ENCODE measurements around the gene CDC40. TPM values are rescaled to one million over a fixed set of nuclear protein-coding genes. Genes with fewer than 3 reads are reported as not detected.

Gene CDC40
- total and polyA plus RNA-seq, 7 donors = 8.5 to 27.7 (median 13.9) TPM

DNA sequence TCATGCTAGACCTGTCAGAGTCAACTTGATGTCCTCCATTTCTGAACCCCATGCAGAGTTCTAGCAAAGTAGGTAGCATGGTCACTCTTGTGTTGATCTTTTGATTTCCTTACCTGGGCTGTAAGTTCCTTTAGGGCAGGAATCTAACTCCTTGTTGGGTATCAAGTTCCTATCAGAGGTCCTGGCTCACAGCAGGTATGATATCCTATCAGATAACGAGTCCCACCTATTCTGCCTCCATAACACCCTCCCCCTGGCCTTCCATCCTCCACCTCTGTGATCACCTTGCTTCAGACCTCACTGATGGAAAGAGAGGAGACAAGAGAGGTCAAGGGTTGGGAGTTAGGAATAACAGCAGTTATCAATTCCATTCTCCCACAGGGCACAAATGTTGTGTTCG lies 76.1 kb downstream of the CDC40 start:
- no peaks in the 10 kb centered on the region for H3K36me3 ChIP-seq (ENCODE audit: insufficient read depth in 1 of 2, low read depth in 1 of 2)
- TF ChIP-seq, protein P1, sequence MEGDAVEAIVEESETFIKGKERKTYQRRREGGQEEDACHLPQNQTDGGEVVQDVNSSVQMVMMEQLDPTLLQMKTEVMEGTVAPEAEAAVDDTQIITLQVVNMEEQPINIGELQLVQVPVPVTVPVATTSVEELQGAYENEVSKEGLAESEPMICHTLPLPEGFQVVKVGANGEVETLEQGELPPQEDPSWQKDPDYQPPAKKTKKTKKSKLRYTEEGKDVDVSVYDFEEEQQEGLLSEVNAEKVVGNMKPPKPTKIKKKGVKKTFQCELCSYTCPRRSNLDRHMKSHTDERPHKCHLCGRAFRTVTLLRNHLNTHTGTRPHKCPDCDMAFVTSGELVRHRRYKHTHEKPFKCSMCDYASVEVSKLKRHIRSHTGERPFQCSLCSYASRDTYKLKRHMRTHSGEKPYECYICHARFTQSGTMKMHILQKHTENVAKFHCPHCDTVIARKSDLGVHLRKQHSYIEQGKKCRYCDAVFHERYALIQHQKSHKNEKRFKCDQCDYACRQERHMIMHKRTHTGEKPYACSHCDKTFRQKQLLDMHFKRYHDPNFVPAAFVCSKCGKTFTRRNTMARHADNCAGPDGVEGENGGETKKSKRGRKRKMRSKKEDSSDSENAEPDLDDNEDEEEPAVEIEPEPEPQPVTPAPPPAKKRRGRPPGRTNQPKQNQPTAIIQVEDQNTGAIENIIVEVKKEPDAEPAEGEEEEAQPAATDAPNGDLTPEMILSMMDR (IDR thresholded peaks at IDR 0.05) = no peak
- no peaks in the 10 kb centered on the region for H3K27me3 ChIP-seq (ENCODE audit: insufficient read depth in 3 of 3, low read length in 2 of 3)
- H3K4me1 ChIP-seq = no peaks in the 10 kb centered on the region
- H3K27ac ChIP-seq = no peak overlapping the region
- 79 to 88% (median 85%) methylated on average over 2 of the region's 2 CpGs for WGBS, 3 donors
- H3K4me3 ChIP-seq = no peak overlapping the region
- DNase-seq (no peak), ATAC-seq (no peak)
- intact Hi-C loops (cut with DNase I) = no loop called here
- H3K9me3 ChIP-seq = no peaks in the 10 kb centered on the region

DNA sequence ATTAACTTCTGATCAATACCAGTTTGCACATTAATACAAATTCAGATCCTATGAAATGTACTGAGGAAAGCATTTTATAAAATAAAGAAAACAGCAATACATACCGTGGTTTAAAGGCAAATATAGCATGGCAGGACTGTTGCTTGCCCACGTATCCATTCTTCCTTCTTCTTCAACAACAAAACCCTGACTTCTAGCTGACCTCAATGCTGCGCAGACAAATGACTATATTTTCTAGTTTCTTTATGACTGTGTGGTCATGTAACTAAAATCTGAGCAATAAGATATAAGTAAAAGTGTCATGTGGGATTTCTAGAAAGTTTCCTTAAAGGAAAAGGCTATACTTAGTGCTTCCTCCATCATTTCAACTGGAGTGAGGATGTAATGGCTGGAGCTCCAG lies 85.0 kb downstream of the CDC40 start:
- intact Hi-C loops (cut with DNase I) = no loop called here
- no peak for DNase-seq
- no peak for ATAC-seq
- no peaks in the 10 kb centered on the region for H3K9me3 ChIP-seq
- H3K4me1 ChIP-seq = no peaks in the 10 kb centered on the region
- H3K4me3 ChIP-seq = no peak overlapping the region
- H3K36me3 ChIP-seq (ENCODE audit: insufficient read depth in 1 of 2, low read depth in 1 of 2) = no peaks in the 10 kb centered on the region
- TF ChIP-seq, protein P1 (IDR thresholded peaks at IDR 0.05) = no peak
- no peaks in the 10 kb centered on the region for H3K27me3 ChIP-seq (ENCODE audit: insufficient read depth in 3 of 3, low read length in 2 of 3)
- WGBS, 3 donors = 81 to 83% (median 81%) methylated on average over 3 of the region's 3 CpGs
- H3K27ac ChIP-seq = no peak overlapping the region

DNA sequence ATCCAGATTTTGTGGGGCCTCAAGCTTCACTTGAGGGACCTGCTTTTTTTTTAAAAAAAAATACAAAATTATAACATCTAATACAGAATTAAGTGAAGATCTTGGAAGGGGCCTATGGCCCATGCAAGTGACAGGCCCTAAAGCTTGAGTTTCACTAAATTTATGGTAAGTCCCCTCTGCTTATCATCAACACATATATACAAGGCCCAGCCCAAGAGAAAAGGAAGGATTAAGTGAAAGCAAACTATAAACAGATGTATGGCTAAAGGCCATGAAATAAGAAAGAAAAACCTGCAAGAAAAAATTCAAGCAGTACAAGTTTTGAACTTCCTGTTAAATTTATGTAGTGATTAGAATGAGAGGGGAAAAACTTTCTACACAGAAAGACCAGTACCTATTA lies 86.8 kb downstream of the CDC40 start:
- TF ChIP-seq, protein P1 (IDR thresholded peaks at IDR 0.05) = no peak
- H3K4me3 ChIP-seq = no peak overlapping the region
- no peak overlapping the region for H3K27ac ChIP-seq
- no peak for ATAC-seq
- H3K36me3 ChIP-seq (ENCODE audit: insufficient read depth in 1 of 2, low read depth in 1 of 2) = no peaks in the 10 kb centered on the region
- intact Hi-C loops (cut with DNase I) = no loop called here
- H3K27me3 ChIP-seq (ENCODE audit: insufficient read depth in 3 of 3, low read length in 2 of 3) = no peaks in the 10 kb centered on the region
- H3K4me1 ChIP-seq = no peaks in the 10 kb centered on the region
- DNase-seq = no peak
- no peaks in the 10 kb centered on the region for H3K9me3 ChIP-seq

DNA sequence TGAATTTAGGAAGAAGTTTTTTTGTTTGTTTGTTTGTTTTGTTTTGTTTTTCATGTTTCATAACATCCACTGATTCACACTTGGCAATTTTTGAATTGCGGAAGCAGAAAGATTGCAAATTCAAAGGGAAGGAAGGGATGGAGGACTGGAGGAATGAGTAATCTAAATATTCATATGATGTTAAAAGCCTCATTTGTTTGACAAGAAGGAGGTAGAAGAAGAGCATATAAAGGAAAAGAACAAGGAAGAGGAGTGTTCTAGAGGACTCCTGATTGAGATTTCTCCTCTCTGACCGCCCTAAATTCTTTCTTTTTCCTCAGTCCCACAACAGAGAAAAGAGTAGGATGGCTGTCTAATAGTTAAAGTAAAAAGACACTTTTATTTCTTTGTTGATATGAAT lies 89.4 kb downstream of the CDC40 start:
- intact Hi-C loops (cut with DNase I) = no loop called here
- Histone ChIP-seq H3K4me1 (no peaks in the 10 kb centered on the region), H3K9me3 (no peaks in the 10 kb centered on the region), H3K36me3 (ENCODE audit: insufficient read depth in 1 of 2, low read depth in 1 of 2) (no peaks in the 10 kb centered on the region), H3K27me3 (ENCODE audit: insufficient read depth in 3 of 3, low read length in 2 of 3) (no peaks in the 10 kb centered on the region), H3K4me3 (no peak overlapping the region), H3K27ac (no peak overlapping the region)
- TF ChIP-seq, protein P1 (IDR thresholded peaks at IDR 0.05) = no peak
- DNase-seq (no peak), ATAC-seq (no peak)
- WGBS, 3 donors = 86 to 87% (median 86%) methylated on average over 2 of the region's 2 CpGs

DNA sequence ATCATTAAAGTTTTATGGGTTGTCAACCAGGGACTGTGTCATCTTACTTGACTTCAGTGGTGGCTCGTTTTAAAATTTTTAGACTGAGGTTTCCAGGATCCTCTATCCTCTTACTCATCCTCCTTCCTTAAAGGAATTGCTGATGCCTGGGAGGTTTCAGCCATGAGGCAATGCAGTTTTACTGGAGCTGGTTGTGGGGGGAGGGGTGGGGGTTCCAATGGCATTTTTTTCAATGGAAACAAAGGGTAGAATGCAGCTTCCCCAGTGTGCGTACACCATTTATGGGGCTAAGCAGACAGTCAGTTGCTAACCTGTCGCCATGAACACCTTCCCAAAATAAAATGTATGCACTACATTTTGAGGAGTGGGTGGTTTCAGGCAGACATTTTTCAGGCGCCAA lies 89.9 kb downstream of the CDC40 start:
- intact Hi-C loops (cut with DNase I) = no loop called here
- no peaks in the 10 kb centered on the region for H3K27me3 ChIP-seq (ENCODE audit: insufficient read depth in 3 of 3, low read length in 2 of 3)
- no peak for DNase-seq
- WGBS, 3 donors = 74 to 81% (median 75%) methylated on average over 4 of the region's 4 CpGs
- H3K4me1 ChIP-seq = no peaks in the 10 kb centered on the region
- H3K4me3 ChIP-seq = no peak overlapping the region
- TF ChIP-seq, protein P1 (IDR thresholded peaks at IDR 0.05) = no peak
- ATAC-seq = no peak
- H3K36me3 ChIP-seq (ENCODE audit: insufficient read depth in 1 of 2, low read depth in 1 of 2) = no peaks in the 10 kb centered on the region
- no peaks in the 10 kb centered on the region for H3K9me3 ChIP-seq
- H3K27ac ChIP-seq = no peak overlapping the region

Measured in psoas muscle (tissue), 8 donors.